A673 (cell line): Measurements from ENCODE around the gene HOXD9. TPM values are rescaled to one million over a fixed set of nuclear protein-coding genes. Genes with fewer than 3 reads are reported as not detected.

Source experiments
- BruUV-seq: library from RNA; stranded (reverse); fragments of 400-500 nt; replicated peaks from 2 replicates; lab custom pipeline; 2021; lab: Mats Ljungman, UMichigan
- CTCF ChIA-PET: fragments of 300-600 bp; sonication (Branson Sonifier 250); formaldehyde crosslinking; loops from one replicate; lab custom pipeline; 2022; ENCODE audit warnings: antibody characterized with exemption; lab: Charles Lee
- POLR2A ChIA-PET: fragments of 300-600 bp; sonication (Branson Sonifier 250); formaldehyde crosslinking; loops from one replicate; lab custom pipeline; 2022; ENCODE audit warnings: antibody characterized with exemption; ENCODE audit not compliant: low non-redundant PET; lab: Charles Lee
- DNase-seq: peaks from one replicate; pipeline ENCODE4 v3.0.0-alpha.2; 2015; ENCODE audit warnings: low spot score
- H3K27ac ChIP-seq: fragments of 200-600 bp; sonication (generic); 2 replicates; pipeline ENCODE4 v1.5.1; 2016; ENCODE audit warnings: mixed run types, low read depth, mild to moderate bottlenecking, mixed read lengths, antibody characterized with exemption, low read length; ENCODE audit not compliant: poor library complexity, severe bottlenecking
- H3K27me3 ChIP-seq: fragments of 200-600 bp; sonication (generic); replicated peaks from 2 replicates; pipeline ENCODE4 v1.6.1; 2017; ENCODE audit warnings: mixed run types, low read depth, mild to moderate bottlenecking, mixed read lengths, antibody characterized with exemption, low read length; ENCODE audit not compliant: insufficient read depth, poor library complexity
- H3K36me3 ChIP-seq: fragments of 200-600 bp; sonication (generic); 2 replicates; pipeline ENCODE4 v1.6.1; 2016; ENCODE audit warnings: mixed run types, mild to moderate bottlenecking, mixed read lengths, antibody characterized with exemption, low read length; ENCODE audit not compliant: insufficient read depth, poor library complexity, severe bottlenecking
- H3K4me1 ChIP-seq: fragments of 200-600 bp; sonication (generic); 2 replicates; pipeline ENCODE4 v1.6.1; 2017; ENCODE audit warnings: mixed run types, mild to moderate bottlenecking, mixed read lengths, antibody characterized with exemption, low read length; ENCODE audit not compliant: insufficient read depth, poor library complexity, severe bottlenecking
- H3K4me3 ChIP-seq: fragments of 200-600 bp; sonication (generic); 2 replicates; pipeline ENCODE4 v1.5.1; 2016; ENCODE audit warnings: low read depth, mixed run types, mild to moderate bottlenecking, mixed read lengths, low read length; ENCODE audit not compliant: poor library complexity, severe bottlenecking
- H3K9me3 ChIP-seq: fragments of 200-600 bp; sonication (generic); 2 replicates; pipeline ENCODE4 v1.6.1; 2016; ENCODE audit warnings: mixed run types, low read depth, mild to moderate bottlenecking, mixed read lengths, antibody characterized with exemption, low read length; ENCODE audit not compliant: poor library complexity, severe bottlenecking
- EZH2 ChIP-seq: fragments of 200-600 bp; sonication (generic); IDR thresholded peaks from 2 replicates; pipeline ENCODE4 v1.6.1; 2017; ENCODE audit warnings: borderline replicate concordance, low read depth, mild to moderate bottlenecking, mixed read lengths, antibody characterized with exemption, low read length; ENCODE audit not compliant: poor library complexity, severe bottlenecking
- intact Hi-C: fragments of 100-400 bp; cut with micrococcal nuclease; formaldehyde crosslinking; loops from one replicate; pipeline ENCODE4 v1.10.0; 2022; ENCODE audit not compliant: unreplicated experiment
- total RNA-seq: library from RNA; stranded (reverse); gene quantifications from 2 replicates; pipeline ENCODE4 v1.2.3, GENCODE V29; 2021
- TF ChIP-seq, protein P1 (sequence below): fragments of 300-800, 200-600 bp; sonication (generic); conservative IDR thresholded peaks from 2 replicates; pipeline ENCODE4 v1.5.1; 2017; ENCODE audit warnings: low read depth, mild to moderate bottlenecking, antibody characterized with exemption, low read length, moderate library complexity, mixed read lengths

Gene HOXD9
- total RNA-seq, 1 experiment from 2014 or later: 63.0 TPM

DNA sequence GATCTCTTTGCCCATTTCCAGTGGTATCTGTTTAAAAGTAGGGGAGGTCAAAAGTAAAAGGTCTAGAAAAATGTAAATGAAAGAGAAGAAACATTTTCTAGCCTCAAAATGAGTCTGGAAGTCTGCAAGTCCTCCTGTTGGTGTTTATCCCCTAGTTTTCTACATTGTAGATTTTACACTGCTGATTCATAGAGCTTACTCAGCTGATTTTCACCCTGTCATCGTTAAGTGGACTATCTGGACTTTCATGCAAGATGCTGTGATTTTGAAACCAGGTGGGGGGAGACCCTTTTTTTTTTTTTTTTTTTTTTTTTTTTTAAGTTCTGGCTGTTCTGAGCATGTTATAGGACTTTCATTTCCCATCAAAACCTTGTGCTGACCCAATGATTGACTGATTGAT is 44.9 kb downstream of the HOXD9 start:
- intact Hi-C loops: no loop called here
- no peak overlapping the region for H3K4me3 ChIP-seq
- no peak overlapping the region for H3K27ac ChIP-seq
- BruUV-seq: no TSS peak
- no peak for DNase-seq
- no peaks in the 10 kb centered on the region for H3K9me3 ChIP-seq
- H3K27me3 ChIP-seq: no peaks in the 10 kb centered on the region
- no peak for TF ChIP-seq EZH2
- TF ChIP-seq, protein P1, sequence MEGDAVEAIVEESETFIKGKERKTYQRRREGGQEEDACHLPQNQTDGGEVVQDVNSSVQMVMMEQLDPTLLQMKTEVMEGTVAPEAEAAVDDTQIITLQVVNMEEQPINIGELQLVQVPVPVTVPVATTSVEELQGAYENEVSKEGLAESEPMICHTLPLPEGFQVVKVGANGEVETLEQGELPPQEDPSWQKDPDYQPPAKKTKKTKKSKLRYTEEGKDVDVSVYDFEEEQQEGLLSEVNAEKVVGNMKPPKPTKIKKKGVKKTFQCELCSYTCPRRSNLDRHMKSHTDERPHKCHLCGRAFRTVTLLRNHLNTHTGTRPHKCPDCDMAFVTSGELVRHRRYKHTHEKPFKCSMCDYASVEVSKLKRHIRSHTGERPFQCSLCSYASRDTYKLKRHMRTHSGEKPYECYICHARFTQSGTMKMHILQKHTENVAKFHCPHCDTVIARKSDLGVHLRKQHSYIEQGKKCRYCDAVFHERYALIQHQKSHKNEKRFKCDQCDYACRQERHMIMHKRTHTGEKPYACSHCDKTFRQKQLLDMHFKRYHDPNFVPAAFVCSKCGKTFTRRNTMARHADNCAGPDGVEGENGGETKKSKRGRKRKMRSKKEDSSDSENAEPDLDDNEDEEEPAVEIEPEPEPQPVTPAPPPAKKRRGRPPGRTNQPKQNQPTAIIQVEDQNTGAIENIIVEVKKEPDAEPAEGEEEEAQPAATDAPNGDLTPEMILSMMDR: no peak
- H3K36me3 ChIP-seq: peaks cover 3% of the 10 kb centered on the region
- CTCF ChIA-PET: no interaction called here
- H3K4me1 ChIP-seq: no peaks in the 10 kb centered on the region
- POLR2A ChIA-PET: no interaction called here

DNA sequence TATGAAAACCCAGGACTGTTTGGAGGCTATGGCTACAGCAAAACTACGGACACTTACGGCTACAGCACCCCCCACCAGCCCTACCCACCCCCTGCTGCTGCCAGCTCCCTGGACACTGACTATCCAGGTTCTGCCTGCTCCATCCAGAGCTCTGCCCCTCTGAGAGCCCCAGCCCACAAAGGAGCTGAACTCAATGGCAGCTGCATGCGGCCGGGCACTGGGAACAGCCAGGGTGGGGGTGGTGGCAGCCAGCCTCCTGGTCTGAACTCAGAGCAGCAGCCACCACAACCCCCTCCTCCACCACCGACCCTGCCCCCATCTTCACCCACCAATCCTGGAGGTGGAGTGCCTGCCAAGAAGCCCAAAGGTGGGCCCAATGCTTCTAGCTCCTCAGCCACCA is 46.7 kb downstream of the HOXD9 start:
- Histone ChIP-seq H3K4me1 (peaks cover 17% of the 10 kb centered on the region), H3K27ac (no peak overlapping the region), H3K4me3 (no peak overlapping the region), H3K9me3 (no peaks in the 10 kb centered on the region), H3K36me3 (peaks cover 3% of the 10 kb centered on the region), H3K27me3 (no peaks in the 10 kb centered on the region)
- intact Hi-C loops: no loop called here
- DNase-seq: no peak
- TF ChIP-seq, protein P1: no peak
- no peak for TF ChIP-seq EZH2
- BruUV-seq: no TSS peak
- POLR2A ChIA-PET: no interaction called here
- CTCF ChIA-PET: no interaction called here

DNA sequence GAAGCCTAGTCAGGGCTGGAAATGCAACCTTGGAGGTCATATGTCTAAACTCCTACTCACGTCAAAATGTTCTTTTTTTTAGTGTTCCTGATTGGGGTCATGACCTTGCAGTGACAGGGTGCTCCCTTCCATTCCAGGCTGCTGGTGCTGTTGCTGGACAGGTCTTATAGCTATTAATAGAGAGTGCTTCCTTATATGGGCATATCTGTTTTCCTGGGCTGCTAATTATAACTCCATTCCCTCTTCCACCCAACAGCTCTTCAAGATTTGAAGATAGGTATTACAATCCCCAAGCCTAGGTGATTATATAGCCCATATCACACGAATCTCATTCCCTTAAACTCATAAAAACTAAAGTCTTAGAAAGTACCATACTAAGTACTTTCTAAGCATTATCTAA is 47.2 kb downstream of the HOXD9 start:
- ChIA-PET POLR2A (no interaction called here), CTCF (no interaction called here)
- intact Hi-C loops: no loop called here
- Histone ChIP-seq H3K27ac (no peak overlapping the region), H3K4me1 (peaks cover 21% of the 10 kb centered on the region), H3K4me3 (no peak overlapping the region), H3K9me3 (no peaks in the 10 kb centered on the region), H3K27me3 (no peaks in the 10 kb centered on the region), H3K36me3 (peaks cover 2% of the 10 kb centered on the region)
- no TSS peak for BruUV-seq
- TF ChIP-seq, protein P1: no peak
- TF ChIP-seq EZH2: no peak
- no peak for DNase-seq
